ENCODE measurements around the gene KCTD15.
A peak's percentile ranks its signal among the peaks of the same experiment; 100 is the strongest.

- TF ChIP-seq CTCF (IDR thresholded peaks at IDR 0.05; ENCODE audit: low read length) (peak; percentile 32; the same call in 1 of the 2 replicates), EZH2 (IDR thresholded peaks at IDR 0.05; ENCODE audit: borderline replicate concordance, low read length) (no peak)
These were observed 28.7 kb upstream of the KCTD15 start for GRCh38 chr19:33767898-33768413.
